H1 (cell line): ENCODE results near the gene HOXD1. TPM values are rescaled to one million over a fixed set of nuclear protein-coding genes. Genes with fewer than 3 reads are reported as not detected.

Experiments used
- CTCF ChIA-PET: fragments of 300-600 bp; sonication (Branson Sonifier 250); formaldehyde crosslinking; loops from one replicate; lab custom pipeline; 2021; ENCODE audit not compliant: partially characterized antibody; lab: Charles Lee
- POLR2A ChIA-PET: fragments of 300-600 bp; sonication (Branson Sonifier 250); formaldehyde crosslinking; loops from one replicate; lab custom pipeline; 2021; ENCODE audit warnings: inconsistent platforms; ENCODE audit not compliant: partially characterized antibody; lab: Charles Lee
- DNase-seq, 2 experiments: peaks; one replicate each; pipeline versions ENCODE4 v3.0.0 to v3.0.0-alpha.2; 2010 to 2022; ENCODE audit warnings: low spot score in 2 of 2, low read depth in 1 of 2, mixed read lengths in 1 of 2
- FAIRE-seq: peaks from 2 replicates; lab custom pipeline; 2011; peaks lifted over from hg19 to GRCh38; lab: Jason Lieb, UNC
- H2AFZ ChIP-seq: 2 replicates; pipeline ENCODE4 v1.8.1; 2012; ENCODE audit warnings: low read length, inconsistent platforms
- H2AK5ac ChIP-seq: 2 replicates; pipeline ENCODE4 v1.6.1; 2013; ENCODE audit warnings: low read depth, low read length
- H2BK120ac ChIP-seq: replicated peaks from 2 replicates; pipeline ENCODE3; 2013; ENCODE audit warnings: low read depth, low read length, inconsistent platforms
- H2BK12ac ChIP-seq: 2 replicates; pipeline ENCODE4 v1.6.1; 2013; ENCODE audit warnings: low read depth, low read length
- H2BK15ac ChIP-seq: 2 replicates; pipeline ENCODE4 v1.6.1; 2013; ENCODE audit warnings: low read length
- H2BK20ac ChIP-seq: 2 replicates; pipeline ENCODE4 v1.6.1; 2013; ENCODE audit warnings: low read length
- H2BK5ac ChIP-seq: 2 replicates; pipeline ENCODE4 v1.6.1; 2013; ENCODE audit warnings: low read depth, low read length
- H3K14ac ChIP-seq: 2 replicates; pipeline ENCODE4 v1.6.1; 2013; ENCODE audit warnings: inconsistent platforms; ENCODE audit not compliant: insufficient read length
- H3K18ac ChIP-seq: 2 replicates; pipeline ENCODE4 v1.6.1; 2013; ENCODE audit warnings: low read length; ENCODE audit errors: extremely low read depth
- H3K23ac ChIP-seq: 2 replicates; pipeline ENCODE4 v1.6.1; 2013; ENCODE audit warnings: inconsistent platforms; ENCODE audit not compliant: insufficient read length
- H3K23me2 ChIP-seq: 2 replicates; pipeline ENCODE4 v1.6.1; 2013; ENCODE audit warnings: low read depth, low read length
- H3K27ac ChIP-seq: 2 replicates; pipeline ENCODE4 v1.6.1; 2011; ENCODE audit warnings: low read depth, low read length, inconsistent platforms
- H3K27me3 ChIP-seq, 4 experiments: replicated peaks in 1 of 4; 1 replicate in 1 of 4; 2 replicates in 3 of 4; pipeline versions ENCODE4 v1.6.1 to v1.8.1; 2011 to 2013; ENCODE audit warnings: low read length in 3 of 4, mild to moderate bottlenecking in 3 of 4, inconsistent platforms in 2 of 4, mixed read lengths in 2 of 4, moderate library complexity in 1 of 4; ENCODE audit not compliant: control insufficient read depth in 3 of 4, insufficient read depth in 3 of 4; ENCODE audit errors: extremely low read depth in 1 of 4
- H3K36me3 ChIP-seq, 4 experiments: 2 replicates each; pipeline versions ENCODE4 v1.6.1 to v1.8.1; 2011 to 2013; ENCODE audit warnings: mild to moderate bottlenecking in 4 of 4, low read length in 3 of 4, moderate library complexity in 2 of 4, control low read depth in 1 of 4, inconsistent platforms in 1 of 4; ENCODE audit not compliant: insufficient read depth in 4 of 4, control insufficient read depth in 2 of 4
- H3K4ac ChIP-seq: replicated peaks from 2 replicates; pipeline ENCODE3; 2013; ENCODE audit warnings: low read length, low read depth, mixed read lengths, inconsistent platforms; ENCODE audit not compliant: insufficient read length
- H3K4me1 ChIP-seq, 4 experiments: replicated peaks in 1 of 4; 1 replicate in 1 of 4; 2 replicates in 3 of 4; pipeline versions ENCODE4 v1.6.1 to v1.8.1; 2011 to 2013; ENCODE audit warnings: low read length in 3 of 4, inconsistent platforms in 2 of 4, mixed read lengths in 1 of 4; ENCODE audit not compliant: insufficient read depth in 4 of 4, control insufficient read depth in 3 of 4
- H3K4me2 ChIP-seq, 2 experiments: 2 replicates each; pipeline versions ENCODE4 v1.6.1 to v1.8.1; 2011 to 2013; ENCODE audit warnings: low read depth in 2 of 2, low read length in 2 of 2, control low read depth in 1 of 2, inconsistent platforms in 1 of 2, mild to moderate bottlenecking in 1 of 2; ENCODE audit not compliant: insufficient read depth in 1 of 2
- H3K4me3 ChIP-seq, 4 experiments: fragments of 200-600, 300-600 bp in 1 of 4; sonication (generic), shearing (Covaris generic), sonication (Bioruptor Twin) in 1 of 4; 2 replicates each; pipeline versions ENCODE4 v1.5.1 to v1.8.1; 2011 to 2016; ENCODE audit warnings: low read length in 4 of 4, low read depth in 3 of 4, control low read depth in 2 of 4, inconsistent platforms in 2 of 4, mild to moderate bottlenecking in 2 of 4, mixed read lengths in 1 of 4, moderate library complexity in 1 of 4; ENCODE audit not compliant: insufficient read depth in 2 of 4; ENCODE audit errors: extremely low read depth in 1 of 4
- H3K56ac ChIP-seq: replicated peaks from 2 replicates; pipeline ENCODE3; 2013; ENCODE audit warnings: low read depth, mild to moderate bottlenecking, mixed read lengths, low read length, inconsistent platforms; ENCODE audit not compliant: insufficient read length
- H3K79me1 ChIP-seq: 2 replicates; pipeline ENCODE4 v1.6.1; 2013; ENCODE audit warnings: low read depth, low read length, control low read depth
- H3K79me2 ChIP-seq, 2 experiments: 2 replicates each; pipeline versions ENCODE4 v1.6.1 to v1.8.1; 2012 to 2013; ENCODE audit warnings: low read length in 2 of 2, mild to moderate bottlenecking in 2 of 2, inconsistent platforms in 1 of 2; ENCODE audit not compliant: insufficient read depth in 2 of 2, control insufficient read depth in 1 of 2
- H3K9ac ChIP-seq, 4 experiments: replicated peaks in 1 of 4; 1 replicate in 1 of 4; 2 replicates in 3 of 4; pipeline versions ENCODE4 v1.6.1 to v1.8.1; 2011 to 2013; ENCODE audit warnings: low read depth in 3 of 4, low read length in 3 of 4, control low read depth in 2 of 4, mild to moderate bottlenecking in 2 of 4, moderate library complexity in 2 of 4, inconsistent platforms in 1 of 4; ENCODE audit errors: extremely low read depth in 1 of 4
- H3K9me3 ChIP-seq, 2 experiments: 2 replicates each; pipeline versions ENCODE4 v1.6.1 to v1.8.1; 2012 to 2013; ENCODE audit warnings: mild to moderate bottlenecking in 2 of 2, moderate library complexity in 2 of 2, control low read depth in 1 of 2, inconsistent platforms in 1 of 2, low read depth in 1 of 2, low read length in 1 of 2, mixed read lengths in 1 of 2; ENCODE audit not compliant: insufficient read depth in 2 of 2
- H4K20me1 ChIP-seq, 2 experiments: replicated peaks in 1 of 2; 2 replicates each; pipeline versions ENCODE3 to v1.8.1; 2011 to 2013; ENCODE audit warnings: inconsistent platforms in 2 of 2, low read length in 2 of 2, mild to moderate bottlenecking in 1 of 2; ENCODE audit not compliant: insufficient read depth in 2 of 2, control insufficient read depth in 1 of 2
- H4K5ac ChIP-seq: 2 replicates; pipeline ENCODE4 v1.6.1; 2013; ENCODE audit warnings: low read length, low read depth, mixed read lengths, inconsistent platforms; ENCODE audit not compliant: insufficient read length
- H4K8ac ChIP-seq: 2 replicates; pipeline ENCODE4 v1.8.0; 2013; ENCODE audit warnings: mild to moderate bottlenecking, moderate library complexity, low read length, inconsistent platforms; ENCODE audit not compliant: insufficient read depth; ENCODE audit errors: extremely low read depth
- H4K91ac ChIP-seq: replicated peaks from 2 replicates; pipeline ENCODE3; 2013; ENCODE audit warnings: low read length, mixed read lengths, inconsistent platforms; ENCODE audit not compliant: insufficient read length
- WGBS, 2 experiments: shearing (Covaris generic) in 1 of 2; methylation state at CpG; one replicate each; pipeline versions ENCODE4 v1.1.6 to v1.1.7; 2013 to 2015; ENCODE audit warnings: low lambda C conversion rate in 2 of 2, mixed read lengths in 2 of 2, inconsistent platforms in 1 of 2, low coverage in 1 of 2, missing lambda C conversion rate in 1 of 2; ENCODE audit not compliant: insufficient replicate concordance in 2 of 2, insufficient coverage in 1 of 2, insufficient read length in 1 of 2; ENCODE audit errors: extremely low coverage in 1 of 2, missing lambda C conversion rate in 1 of 2; 5-methylcytosine and 5-hydroxymethylcytosine counted together
- polyA plus RNA-seq, 7 experiments: library from polyadenylated mRNA; depleted of rRNA in 3 of 7; stranded (reverse) in 5 of 7; unstranded in 2 of 7; fragments of >200 nt in 5 of 7; fragments of 200-250 nt in 2 of 7; gene quantifications; 1 replicate in 5 of 7; 2 replicates in 1 of 7; 4 replicates in 1 of 7; pipeline versions ENCODE4 v1.2.1 to v1.2.3, GENCODE V29; 2011 to 2013; ENCODE audit warnings: missing spikeins in 2 of 7, mixed read lengths in 2 of 7
- total RNA-seq: library from RNA; stranded (reverse); fragmentation: NEBNext Ultra II Directional; extraction: Animal tissue kit (Norgen Biotek cat#: 25700); gene quantifications from 2 replicates; pipeline ENCODE4 v1.2.1, GENCODE V29; 2021

HOXD1 gene
- total and polyA plus RNA-seq, 2 of the 8 experiments (the other 6 are each of a cell fraction or from before 2014, with no cell fraction given) = 0.03 TPM; not detected in 1

- H2AK5ac ChIP-seq = no peak overlapping the region
- peaks cover 98 to 100% (median 100%) of the 10 kb centered on the region in 4 experiments for H3K27me3 ChIP-seq
- no peak overlapping the region for H4K8ac ChIP-seq
- H3K23ac ChIP-seq = no peak overlapping the region
- H3K4ac ChIP-seq = no peak overlapping the region
- no peak overlapping the region for H2BK120ac ChIP-seq
- H3K14ac ChIP-seq = no peak overlapping the region
- no peaks in the 10 kb centered on the region for H3K23me2 ChIP-seq
- no peak overlapping the region for H3K18ac ChIP-seq
- H3K36me3 ChIP-seq = peaks cover 0 to 14% (median 0%) of the 10 kb centered on the region in 4 experiments; a peak in 1 of 8 replicates
- no peak overlapping the region for H2BK15ac ChIP-seq
- no peak for DNase-seq
- no peaks in the 10 kb centered on the region for H3K9me3 ChIP-seq
- H2BK12ac ChIP-seq = no peak overlapping the region
- CTCF ChIA-PET = interaction anchor here (0.5 to 2.3 kb wide), 18 partner anchors 7 to 399 kb away, joined by 3 to 15 read pairs (median 4); partner anchors contain the start of gene HOXD9
- H3K9ac ChIP-seq = no peak overlapping the region
- H3K4me3 ChIP-seq = no peak overlapping the region
- POLR2A ChIA-PET = interaction anchor here (1.4 to 1.9 kb wide), 3 partner anchors 25 to 67 kb away, joined by 3 to 4 read pairs (median 3); no protein-coding TSS in a partner anchor
- WGBS, 2 experiments = 11% methylated on average over 6 of the region's 6 CpGs; no CpG with 5 or more reads in 1 of the 2 experiments
- FAIRE-seq = no peak
- no peak overlapping the region for H2AFZ ChIP-seq
- peaks cover 0 to 12% (median 7%) of the 10 kb centered on the region in 4 experiments; a peak in 5 of 7 replicates for H3K4me1 ChIP-seq
- no peak overlapping the region for H2BK5ac ChIP-seq
- H2BK20ac ChIP-seq = no peak overlapping the region
- H3K4me2 ChIP-seq = no peak overlapping the region; a peak in 1 of 4 replicates
- H3K79me2 ChIP-seq = no peaks in the 10 kb centered on the region
- H3K56ac ChIP-seq = no peak overlapping the region
- no peak overlapping the region for H3K27ac ChIP-seq
- no peak overlapping the region for H4K91ac ChIP-seq
- peaks cover 19 to 40% of the 10 kb centered on the region in 2 experiments for H4K20me1 ChIP-seq
- H3K79me1 ChIP-seq = no peaks in the 10 kb centered on the region
- H4K5ac ChIP-seq = no peak overlapping the region
These were observed 33.0 kb upstream of the HOXD1 start for GRCh38 chr2:176155356-176156044.
